Measurements from ENCODE around the gene TMEM204. TPM values are rescaled to one million over a fixed set of nuclear protein-coding genes. Genes with fewer than 3 reads are reported as not detected.

The TMEM204 gene
- total RNA-seq, 4 donors from 2014 or later: 28.6 to 48.2 (median 36.6) TPM

- H3K36me3 ChIP-seq: peaks cover 0 to 52% of the 10 kb centered on the region in 2 donors
- H3K4me3 ChIP-seq: no peak overlapping the region
- no peak for TF ChIP-seq CTCF (IDR thresholded peaks at IDR 0.05)
- no peak for TF ChIP-seq POLR2A (IDR thresholded peaks at IDR 0.05)
- no peak for TF ChIP-seq EP300 (IDR thresholded peaks at IDR 0.05)
- no peak for TF ChIP-seq POLR2AphosphoS5 (IDR thresholded peaks at IDR 0.05)
- H3K27ac ChIP-seq: no peak overlapping the region
- H3K9me3 ChIP-seq: no peaks in the 10 kb centered on the region
- H3K27me3 ChIP-seq: no peaks in the 10 kb centered on the region
- no CpG with 5 or more reads among the region's 44 CpGs for WGBS, 2 donors (ENCODE audit: low coverage in 1 of 2)
- peaks cover 0 to 31% (median 6%) of the 10 kb centered on the region in 3 donors for H3K4me1 ChIP-seq
- no peak for ATAC-seq
Measured at GRCh38 chr16:1525871-1526607, 7.4 kb upstream of the TMEM204 start.

GRCh38 chr16:1526608-1527555, 6.6 kb upstream of the TMEM204 start:
- 83% methylated on average over 2 of the region's 38 CpGs; no CpG with 5 or more reads in 1 of the 2 donors for WGBS, 2 donors (ENCODE audit: low coverage in 1 of 2)
- no peak for TF ChIP-seq EP300 (IDR thresholded peaks at IDR 0.05)
- no peak for TF ChIP-seq POLR2AphosphoS5 (IDR thresholded peaks at IDR 0.05)
- no peak for TF ChIP-seq POLR2A (IDR thresholded peaks at IDR 0.05)
- no peak for TF ChIP-seq CTCF (IDR thresholded peaks at IDR 0.05)
- no peak overlapping the region for H3K4me3 ChIP-seq
- peaks cover 0 to 39% (median 12%) of the 10 kb centered on the region in 3 donors for H3K4me1 ChIP-seq
- H3K27ac ChIP-seq: no peak overlapping the region
- no peaks in the 10 kb centered on the region for H3K27me3 ChIP-seq
- H3K36me3 ChIP-seq: peaks cover 0 to 47% of the 10 kb centered on the region in 2 donors
- ATAC-seq: no peak
- H3K9me3 ChIP-seq: no peaks in the 10 kb centered on the region

- H3K27ac ChIP-seq: peak overlapping the region in 1 of 4 donors; percentile 92
- H3K9me3 ChIP-seq: no peaks in the 10 kb centered on the region
- peaks cover 0 to 35% of the 10 kb centered on the region in 2 donors for H3K36me3 ChIP-seq
- no peak for ATAC-seq
- H3K4me1 ChIP-seq: peaks cover 0 to 52% (median 24%) of the 10 kb centered on the region in 3 donors
- H3K4me3 ChIP-seq: no peak overlapping the region
- TF ChIP-seq EP300 (IDR thresholded peaks at IDR 0.05): no peak
- no peak for TF ChIP-seq POLR2A (IDR thresholded peaks at IDR 0.05)
- no peak for TF ChIP-seq POLR2AphosphoS5 (IDR thresholded peaks at IDR 0.05)
- no peak for TF ChIP-seq CTCF (IDR thresholded peaks at IDR 0.05)
- WGBS, 2 donors (ENCODE audit: low coverage in 1 of 2): 79% methylated on average over 13 of the region's 42 CpGs; no CpG with 5 or more reads in 1 of the 2 donors
- H3K27me3 ChIP-seq: no peaks in the 10 kb centered on the region
Measured at GRCh38 chr16:1527836-1528811, 5.3 kb upstream of the TMEM204 start.

GRCh38 chr16:1528921-1529537, 4.4 kb upstream of the TMEM204 start:
- peaks cover 0 to 26% of the 10 kb centered on the region in 2 donors for H3K36me3 ChIP-seq
- TF ChIP-seq CTCF (IDR thresholded peaks at IDR 0.05) (no peak), POLR2A (IDR thresholded peaks at IDR 0.05) (no peak), EP300 (IDR thresholded peaks at IDR 0.05) (no peak), POLR2AphosphoS5 (IDR thresholded peaks at IDR 0.05) (no peak)
- peaks cover 0 to 59% (median 24%) of the 10 kb centered on the region in 3 donors for H3K4me1 ChIP-seq
- WGBS, 2 donors (ENCODE audit: low coverage in 1 of 2): 93 to 100% methylated on average over 2 to 6 of the region's 29 CpGs
- no peaks in the 10 kb centered on the region for H3K27me3 ChIP-seq
- no peak for ATAC-seq
- H3K4me3 ChIP-seq: no peak overlapping the region
- H3K27ac ChIP-seq: peak overlapping the region in 1 of 4 donors; percentile 92
- no peaks in the 10 kb centered on the region for H3K9me3 ChIP-seq
